MCF 10A (cell line): ENCODE data around the gene STXBP6. TPM values are rescaled to one million over a fixed set of nuclear protein-coding genes. Genes with fewer than 3 reads are reported as not detected.

Experiments
- BruUV-seq: library from RNA; stranded (reverse); fragments of 400-500 nt; replicated peaks from 2 replicates; lab custom pipeline; 2021; lab: Mats Ljungman, UMichigan
- CTCF ChIA-PET: fragments of 300-600 bp; sonication (Branson Sonifier 250); formaldehyde crosslinking; extraction: SDS; loops from one replicate; lab custom pipeline; 2021; ENCODE audit warnings: antibody characterized with exemption, inconsistent platforms; lab: Yijun Ruan, JAX
- POLR2A ChIA-PET: fragments of 300-600, 350-650 bp; sonication (Branson Sonifier 250); formaldehyde crosslinking; extraction: SDS; loops from one replicate; lab custom pipeline; 2020; ENCODE audit warnings: antibody characterized with exemption, inconsistent platforms; lab: Yijun Ruan, JAX
- DNase-seq: peaks from one replicate; pipeline ENCODE4 v3.0.0-alpha.2; 2018; ENCODE audit not compliant: unreplicated experiment
- H3K27ac Mint-ChIP-seq: one replicate; pipeline ENCODE4 v1.8.0; 2022; ENCODE audit warnings: mild to moderate bottlenecking, low read depth, mixed read lengths; ENCODE audit not compliant: unreplicated experiment
- H3K27me3 Mint-ChIP-seq: one replicate; pipeline ENCODE4 v1.8.0; 2022; ENCODE audit warnings: mixed read lengths; ENCODE audit not compliant: insufficient read depth, unreplicated experiment
- H3K36me3 Mint-ChIP-seq: one replicate; pipeline ENCODE4 v1.8.0; 2022; ENCODE audit warnings: mild to moderate bottlenecking, moderate library complexity, mixed read lengths; ENCODE audit not compliant: insufficient read depth, unreplicated experiment
- H3K4me1 Mint-ChIP-seq: one replicate; pipeline ENCODE4 v1.8.0; 2022; ENCODE audit warnings: mixed read lengths; ENCODE audit not compliant: insufficient read depth, unreplicated experiment
- H3K4me3 Mint-ChIP-seq: one replicate; pipeline ENCODE4 v1.8.0; 2022; ENCODE audit warnings: mild to moderate bottlenecking, moderate library complexity, mixed read lengths; ENCODE audit not compliant: unreplicated experiment
- H3K9me3 Mint-ChIP-seq: one replicate; pipeline ENCODE4 v1.8.0; 2022; ENCODE audit warnings: mixed read lengths; ENCODE audit not compliant: unreplicated experiment
- intact Hi-C: fragments of 100-400 bp; cut with micrococcal nuclease; formaldehyde crosslinking; loops from 2 replicates; pipeline ENCODE4 v1.14.1; 2022
- total RNA-seq: library from RNA; stranded (reverse); gene quantifications from 2 replicates; pipeline ENCODE4 v1.2.3, GENCODE V29; 2022
- TF ChIP-seq, protein P1 (sequence below): fragments of 200-600 bp; IDR thresholded peaks from one replicate; pipeline ENCODE4 v1.8.0; 2022; ENCODE audit warnings: antibody characterized with exemption, mild to moderate bottlenecking; ENCODE audit not compliant: unreplicated experiment

The STXBP6 gene
- total RNA-seq, 1 experiment from 2014 or later: not detected

DNA sequence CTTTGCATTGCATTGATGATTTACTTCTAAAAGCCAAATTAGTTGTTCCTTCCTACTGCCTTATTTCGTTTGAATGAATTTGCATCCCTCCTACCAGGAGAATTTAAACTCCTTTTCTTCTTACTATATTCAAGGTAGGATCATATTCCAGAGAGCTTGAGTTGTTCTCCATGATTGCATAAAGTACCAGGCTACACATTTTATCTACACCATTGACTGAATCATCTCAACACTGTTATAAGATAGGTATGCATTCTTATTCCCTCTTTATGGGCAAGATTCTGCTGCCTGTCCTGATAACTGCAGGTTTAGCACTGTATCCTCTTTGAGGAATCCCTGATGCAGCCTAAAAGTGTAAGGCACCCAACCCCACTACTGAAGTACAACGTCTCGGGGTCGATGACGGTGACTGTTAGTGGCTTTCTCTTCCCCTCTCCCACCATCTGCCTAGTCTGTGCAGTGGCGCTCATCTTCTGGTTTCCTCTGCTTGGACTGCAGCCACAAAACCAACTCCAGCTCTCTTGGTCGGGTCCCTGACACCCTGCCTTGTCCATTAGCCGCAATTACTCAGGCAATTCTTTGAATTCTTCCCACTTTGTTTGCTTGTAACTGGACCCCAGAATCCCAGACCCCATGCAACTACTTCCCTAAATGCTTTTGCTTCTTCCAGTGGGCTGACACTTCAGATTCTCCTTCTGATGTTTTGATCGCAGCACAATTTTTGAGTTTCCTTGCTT is 44.4 kb upstream of the STXBP6 start:
- intact Hi-C loops: no loop called here
- H3K4me3 Mint-ChIP-seq: no peak overlapping the region
- peaks cover 5% of the 10 kb centered on the region for H3K4me1 Mint-ChIP-seq
- H3K36me3 Mint-ChIP-seq: no peaks in the 10 kb centered on the region
- no TSS peak for BruUV-seq
- no peaks in the 10 kb centered on the region for H3K27me3 Mint-ChIP-seq
- POLR2A ChIA-PET: no interaction called here
- DNase-seq: no peak
- no peak overlapping the region for H3K27ac Mint-ChIP-seq
- CTCF ChIA-PET: interaction anchor here (0.6 kb wide), 1 partner anchor 70 kb away, joined by 3 read pairs; no protein-coding TSS in a partner anchor
- TF ChIP-seq, protein P1, sequence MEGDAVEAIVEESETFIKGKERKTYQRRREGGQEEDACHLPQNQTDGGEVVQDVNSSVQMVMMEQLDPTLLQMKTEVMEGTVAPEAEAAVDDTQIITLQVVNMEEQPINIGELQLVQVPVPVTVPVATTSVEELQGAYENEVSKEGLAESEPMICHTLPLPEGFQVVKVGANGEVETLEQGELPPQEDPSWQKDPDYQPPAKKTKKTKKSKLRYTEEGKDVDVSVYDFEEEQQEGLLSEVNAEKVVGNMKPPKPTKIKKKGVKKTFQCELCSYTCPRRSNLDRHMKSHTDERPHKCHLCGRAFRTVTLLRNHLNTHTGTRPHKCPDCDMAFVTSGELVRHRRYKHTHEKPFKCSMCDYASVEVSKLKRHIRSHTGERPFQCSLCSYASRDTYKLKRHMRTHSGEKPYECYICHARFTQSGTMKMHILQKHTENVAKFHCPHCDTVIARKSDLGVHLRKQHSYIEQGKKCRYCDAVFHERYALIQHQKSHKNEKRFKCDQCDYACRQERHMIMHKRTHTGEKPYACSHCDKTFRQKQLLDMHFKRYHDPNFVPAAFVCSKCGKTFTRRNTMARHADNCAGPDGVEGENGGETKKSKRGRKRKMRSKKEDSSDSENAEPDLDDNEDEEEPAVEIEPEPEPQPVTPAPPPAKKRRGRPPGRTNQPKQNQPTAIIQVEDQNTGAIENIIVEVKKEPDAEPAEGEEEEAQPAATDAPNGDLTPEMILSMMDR: no peak
- peaks cover 7% of the 10 kb centered on the region for H3K9me3 Mint-ChIP-seq

- Mint-ChIP-seq H3K9me3 (peaks cover 7% of the 10 kb centered on the region), H3K36me3 (no peaks in the 10 kb centered on the region), H3K4me3 (no peak overlapping the region), H3K27ac (no peak overlapping the region), H3K4me1 (peaks cover 5% of the 10 kb centered on the region), H3K27me3 (no peaks in the 10 kb centered on the region)
- ChIA-PET POLR2A (interaction anchor here (0.7 kb wide), 1 partner anchor 99 kb away, joined by 3 read pairs; no protein-coding TSS in a partner anchor), CTCF (no interaction called here)
- intact Hi-C loops: no loop called here
- TF ChIP-seq, protein P1: no peak
- BruUV-seq: no TSS peak
- no peak for DNase-seq
Measured at GRCh38 chr14:25092258-25092740, 42.4 kb upstream of the STXBP6 start.

GRCh38 chr14:25090716-25091454 is 40.9 kb upstream of the STXBP6 start:
- ChIA-PET POLR2A (no interaction called here), CTCF (no interaction called here)
- H3K4me3 Mint-ChIP-seq: no peak overlapping the region
- H3K36me3 Mint-ChIP-seq: no peaks in the 10 kb centered on the region
- DNase-seq: no peak
- no peaks in the 10 kb centered on the region for H3K27me3 Mint-ChIP-seq
- BruUV-seq: no TSS peak
- intact Hi-C loops: no loop called here
- TF ChIP-seq, protein P1: no peak
- H3K4me1 Mint-ChIP-seq: peaks cover 5% of the 10 kb centered on the region
- H3K27ac Mint-ChIP-seq: no peak overlapping the region
- H3K9me3 Mint-ChIP-seq: peaks cover 6% of the 10 kb centered on the region

DNA sequence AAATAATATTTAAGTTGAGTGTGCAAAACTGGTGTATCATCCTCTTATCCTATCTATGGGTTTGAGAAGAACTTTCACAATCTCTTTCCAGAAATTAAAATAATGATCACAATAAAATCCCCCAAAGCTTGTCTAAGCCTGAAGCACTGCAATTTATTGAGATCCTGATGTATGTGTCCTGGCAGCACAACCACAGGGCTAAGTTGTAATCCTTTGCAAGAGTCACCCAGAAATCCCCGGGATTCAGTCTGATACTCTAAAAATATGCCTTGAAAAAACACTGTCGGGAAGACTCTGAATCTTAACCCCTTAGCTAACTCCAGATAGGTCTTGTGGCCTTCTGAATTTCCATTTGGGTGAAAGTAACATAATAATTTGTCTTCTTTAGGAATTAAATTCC is 40.3 kb upstream of the STXBP6 start:
- intact Hi-C loops: no loop called here

More for the DNA sequence above, 40.3 kb upstream of the STXBP6 start:
- DNase-seq: no peak
- no peaks in the 10 kb centered on the region for H3K27me3 Mint-ChIP-seq
- TF ChIP-seq, protein P1: no peak
- peaks cover 5% of the 10 kb centered on the region for H3K4me1 Mint-ChIP-seq
- ChIA-PET POLR2A (no interaction called here), CTCF (no interaction called here)
- BruUV-seq: no TSS peak
- no peaks in the 10 kb centered on the region for H3K9me3 Mint-ChIP-seq
- no peak overlapping the region for H3K27ac Mint-ChIP-seq
- no peak overlapping the region for H3K4me3 Mint-ChIP-seq
- H3K36me3 Mint-ChIP-seq: no peaks in the 10 kb centered on the region
